GM21381 (cell line): ENCODE results near the gene RFX8.
"Not testable (repeated sequence)": the region's sequence is repeated elsewhere in the genome, so short reads cannot be mapped to it uniquely, and the experiment has no call there.

Source experiments
- ATAC-seq: cut with Tn5 transposase; IDR thresholded peaks from one replicate; pipeline ENCODE4 v1.9.1; 2021; ENCODE audit warnings: mild to moderate bottlenecking, moderate library complexity; ENCODE audit not compliant: unreplicated experiment

The RFX8 gene

DNA sequence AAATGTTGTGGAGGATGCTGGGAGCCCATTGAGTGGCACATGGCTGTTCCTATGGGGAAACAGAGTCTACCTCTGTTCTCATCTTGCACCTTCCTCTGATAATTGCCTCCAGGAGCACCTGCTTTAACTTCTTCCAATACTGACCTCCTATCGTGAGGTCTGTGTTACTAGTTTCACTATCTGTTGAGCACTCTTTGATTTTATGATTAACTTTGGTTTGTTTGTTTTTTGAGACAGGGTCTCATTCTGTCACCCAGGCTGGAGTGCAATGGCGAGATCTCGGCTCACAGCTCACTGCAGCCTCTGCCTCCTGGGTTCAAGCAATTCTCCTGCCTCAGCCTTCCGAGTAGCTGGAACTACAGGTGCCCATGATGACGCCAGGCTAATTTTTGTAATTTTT, 12.1 kb upstream of the RFX8 start:
- ATAC-seq, result no peak

- no peak for ATAC-seq
These were observed 11.4 kb upstream of the RFX8 start for GRCh38 chr2:101486258-101486701.

- no peak for ATAC-seq
These were observed 10.9 kb upstream of the RFX8 start for GRCh38 chr2:101485856-101486255.

- no peak for ATAC-seq
These were observed 5.9 kb upstream of the RFX8 start for GRCh38 chr2:101480764-101481163.

GRCh38 chr2:101479810-101480209, 4.9 kb upstream of the RFX8 start:
- ATAC-seq, result no peak

- no peak for ATAC-seq
These were observed 4.4 kb upstream of the RFX8 start for GRCh38 chr2:101479328-101479727.

- ATAC-seq, result no peak
These were observed 3.5 kb upstream of the RFX8 start for GRCh38 chr2:101478181-101479001.

DNA sequence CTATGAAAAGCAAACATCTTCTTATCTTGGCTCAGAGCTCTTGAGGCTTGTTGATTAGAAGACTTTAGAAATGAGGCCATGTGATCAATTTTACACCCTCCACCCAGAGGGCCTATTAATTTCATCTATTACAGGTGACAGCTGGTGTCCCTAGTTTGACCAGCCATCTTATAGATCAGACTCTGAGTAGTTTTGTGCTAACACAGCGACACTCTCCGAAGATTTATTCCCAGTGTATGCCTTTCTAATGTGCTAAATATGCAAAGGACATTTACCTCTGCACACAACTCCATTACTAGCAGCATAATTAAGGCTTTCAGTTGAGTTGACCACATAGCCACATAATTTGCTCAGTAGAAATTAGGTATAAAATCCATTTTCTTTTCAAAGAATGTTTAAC, 2.6 kb upstream of the RFX8 start:
- ATAC-seq, result no peak

GRCh38 chr2:101476605-101477208, 1.8 kb upstream of the RFX8 start:
- ATAC-seq, result no peak

- no peak for ATAC-seq
These were observed 806 bp downstream of the RFX8 start for GRCh38 chr2:101473911-101474701.

DNA sequence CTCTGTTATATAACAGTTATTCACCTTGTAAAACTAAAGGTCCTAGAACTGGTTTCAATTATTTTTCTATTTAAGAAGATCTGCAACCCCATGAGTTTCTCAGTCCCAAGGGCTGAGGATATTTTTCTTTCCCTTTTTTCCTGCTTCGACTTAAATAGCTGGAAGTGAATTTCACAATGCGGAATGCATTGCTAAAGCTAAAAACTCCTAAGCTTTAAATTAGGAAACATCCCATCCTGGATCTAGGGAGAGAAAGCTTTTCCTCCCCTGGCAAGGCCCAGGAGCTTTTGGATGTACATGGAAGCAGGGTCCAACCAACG, 1.4 kb downstream of the RFX8 start:
- ATAC-seq, result no peak

DNA sequence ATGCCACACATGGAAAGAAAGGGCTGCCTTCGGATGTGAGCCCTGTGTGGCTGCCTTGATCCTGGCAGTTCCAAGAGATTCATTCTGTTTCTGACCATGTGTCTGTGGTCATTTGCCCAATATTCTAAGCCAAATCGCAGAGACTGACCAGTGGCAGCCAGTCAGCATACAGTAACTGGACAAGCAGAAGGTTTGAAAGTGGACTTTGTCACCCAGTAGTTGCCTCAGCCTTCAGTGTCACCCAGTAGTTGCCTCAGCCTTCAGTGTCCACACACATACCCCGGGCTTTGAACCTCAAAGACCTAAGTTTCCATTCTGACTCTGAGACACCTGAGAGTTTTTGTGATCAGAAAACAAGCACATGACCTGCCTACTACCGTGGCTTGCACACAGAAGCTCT, 5.0 kb downstream of the RFX8 start:
- ATAC-seq, result no peak

DNA sequence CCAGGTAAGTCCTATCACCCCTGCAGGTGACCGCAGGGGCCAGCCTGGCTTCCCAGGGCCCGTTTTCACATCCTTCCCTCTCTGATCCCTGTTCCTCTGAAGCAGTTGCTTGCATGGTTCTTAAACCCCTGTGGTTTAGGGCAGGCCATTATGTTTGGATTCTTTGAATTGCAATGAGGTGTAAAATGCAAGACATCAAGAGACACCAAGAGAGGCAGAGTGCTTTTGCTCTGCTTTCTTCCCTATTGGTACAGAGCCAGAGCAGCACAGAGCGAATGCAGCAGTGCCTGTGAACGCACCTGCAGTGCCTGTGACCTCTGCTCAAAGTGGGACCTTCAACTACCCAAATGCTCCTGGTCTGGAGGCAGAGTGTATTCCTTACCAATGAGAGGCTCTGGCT, 7.6 kb downstream of the RFX8 start:
- ATAC-seq, result no peak

DNA sequence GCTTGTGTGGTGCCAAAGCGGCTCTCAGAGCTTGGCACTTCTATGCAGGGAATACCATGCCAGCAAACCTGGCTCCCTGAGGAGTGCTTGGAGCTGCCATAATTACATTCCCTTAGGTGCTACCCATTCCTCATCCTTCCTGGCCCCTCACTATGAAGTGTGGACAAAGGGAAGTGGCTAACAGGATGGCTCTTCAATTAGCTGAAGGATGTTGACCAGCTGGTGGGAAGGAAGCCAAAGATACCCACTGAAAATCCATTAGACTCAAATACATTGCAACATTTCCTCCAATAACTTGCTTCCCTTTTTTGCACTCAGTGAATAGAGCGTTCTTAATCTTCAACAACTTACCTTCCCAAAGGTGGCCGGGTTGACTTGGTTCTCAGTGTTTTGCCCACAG, 8.5 kb downstream of the RFX8 start:
- ATAC-seq, result no peak

GRCh38 chr2:101464841-101465240, 10.1 kb downstream of the RFX8 start:
- ATAC-seq, result no peak

GRCh38 chr2:101463911-101464641, 10.8 kb downstream of the RFX8 start:
- ATAC-seq, result no peak

DNA sequence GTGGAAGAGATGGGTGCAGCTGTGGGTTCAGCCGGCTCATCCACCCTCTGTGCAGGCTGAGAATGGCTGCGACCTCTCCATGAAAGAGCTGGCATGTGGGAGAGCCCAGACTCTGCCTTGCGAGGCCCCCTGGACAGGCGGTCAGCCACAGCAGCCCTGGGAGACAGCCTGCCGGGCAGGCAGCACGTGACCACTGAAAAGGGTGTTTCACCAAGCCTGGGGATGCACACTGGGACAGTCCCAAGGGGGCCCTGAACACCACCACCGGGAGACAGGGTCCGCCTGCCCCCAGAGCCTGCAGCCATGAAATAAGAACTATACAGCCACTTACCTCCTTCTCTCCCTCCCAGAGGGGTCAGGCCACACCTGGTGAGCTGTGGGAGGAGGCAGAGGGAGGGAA, 11.5 kb downstream of the RFX8 start:
- no peak for ATAC-seq

DNA sequence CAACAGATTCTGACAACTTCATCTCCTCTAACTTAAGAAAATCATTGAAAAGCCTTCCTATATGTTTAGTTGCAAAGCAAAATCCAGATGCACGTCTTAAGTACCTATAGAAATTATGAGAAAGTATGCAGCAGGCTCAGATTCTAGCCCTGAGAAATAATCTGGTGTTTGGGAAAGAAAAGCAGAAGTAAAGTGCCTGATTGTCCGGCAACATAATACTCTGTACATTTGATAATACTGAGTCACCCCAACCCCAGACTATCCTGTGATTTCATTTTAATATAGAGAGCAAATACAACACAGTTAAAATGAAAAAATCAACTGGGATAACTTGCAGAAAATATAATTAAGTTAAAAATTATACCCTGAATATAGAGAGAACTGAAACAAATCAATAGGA, 13.5 kb downstream of the RFX8 start:
- no peak for ATAC-seq

DNA sequence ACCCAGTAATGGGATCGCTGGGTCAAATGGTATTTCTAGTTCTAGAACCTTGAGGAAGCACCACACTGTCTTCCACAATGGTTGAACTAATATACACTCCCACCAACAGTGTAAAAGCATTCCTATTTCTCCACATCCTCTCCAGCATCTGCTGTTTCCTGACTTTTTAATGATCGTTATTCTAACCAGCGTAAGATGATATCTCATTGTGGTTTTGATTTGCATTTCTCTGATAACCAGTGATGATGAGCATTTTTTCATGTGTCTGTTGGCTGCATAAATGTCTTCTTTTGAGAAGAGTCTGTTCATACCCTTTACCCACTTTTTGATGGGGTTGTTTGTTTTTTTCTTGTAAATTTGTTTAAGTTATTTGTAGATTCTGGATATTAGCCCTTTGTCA, 20.5 kb downstream of the RFX8 start:
- not testable (repeated sequence) for ATAC-seq

DNA sequence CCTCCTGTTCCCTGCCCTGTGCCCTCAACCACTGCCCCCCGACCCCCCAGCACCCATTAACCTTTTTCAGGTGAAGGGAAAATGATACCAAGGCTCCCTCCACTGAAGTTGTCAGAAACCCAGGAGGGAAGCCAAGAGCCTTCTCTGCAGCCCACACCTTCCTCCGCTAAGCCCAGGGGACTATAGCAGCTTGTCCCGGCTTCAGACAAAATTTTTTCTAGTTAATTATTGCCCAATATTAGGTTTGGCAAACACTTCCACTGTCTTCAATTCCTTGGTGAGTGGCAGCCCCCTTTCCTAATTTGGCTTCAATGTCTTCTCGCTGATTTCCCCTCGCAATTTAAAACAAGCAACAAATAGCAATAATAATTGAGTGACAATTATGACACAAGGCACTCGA, 23.9 kb downstream of the RFX8 start:
- no peak for ATAC-seq

DNA sequence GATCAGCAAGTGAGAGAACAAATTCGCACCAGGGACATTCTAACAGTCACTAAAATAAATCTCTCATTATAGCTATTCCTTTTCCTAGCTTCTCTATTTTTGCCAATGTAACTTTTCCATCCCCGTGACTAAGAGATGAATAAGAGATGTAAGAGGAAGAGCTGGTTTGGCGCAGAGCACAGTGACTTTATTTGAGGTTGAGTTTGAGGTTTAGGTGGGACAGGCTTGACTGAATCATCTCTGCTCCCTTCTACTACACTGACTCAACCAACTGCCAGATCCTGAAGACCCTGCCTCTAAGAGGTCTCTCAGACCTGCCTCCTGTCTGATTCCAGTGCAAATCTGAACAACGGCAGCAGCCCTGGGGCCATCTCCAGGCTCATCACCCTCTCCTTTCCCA, 28.0 kb downstream of the RFX8 start:
- no peak for ATAC-seq
